ENCODE data around the gene CHD5. TPM values are rescaled to one million over a fixed set of nuclear protein-coding genes. Genes with fewer than 3 reads are reported as not detected.

Gene CHD5
- total and polyA plus RNA-seq, 2 of the 13 experiments (the other 11 are each of a cell fraction or from before 2014, with no cell fraction given) = 0.02 to 0.21 TPM

GRCh38 chr1:6205849-6206519 is 25.9 kb upstream of the CHD5 start, which contains the start of gene RNF207 (continued):
- TF ChIP-seq AFF4 (CRISPR knock-in tag; IDR thresholded peaks at IDR 0.05) (no peak), ZNF776 (CRISPR knock-in tag; IDR thresholded peaks at IDR 0.05) (peak; percentile 86), SAP130 (CRISPR knock-in tag; IDR thresholded peaks at IDR 0.05; ENCODE audit: low read depth) (peak; percentile 69), ZNF138 (CRISPR knock-in tag; IDR thresholded peaks at IDR 0.05; ENCODE audit: low read depth) (no peak), ZNF878 (CRISPR knock-in tag; IDR thresholded peaks at IDR 0.05) (no peak), SRSF4 (IDR thresholded peaks at IDR 0.05; ENCODE audit: low read depth, low read length, poor library complexity, severe bottlenecking) (no peak), THAP8 (CRISPR knock-in tag; IDR thresholded peaks at IDR 0.05; ENCODE audit: borderline replicate concordance) (no peak), HOMEZ (CRISPR knock-in tag; IDR thresholded peaks at IDR 0.05; ENCODE audit: low read depth) (peak; percentile 27; the same call in 1 of the 2 replicates), RBM22 (optimal IDR thresholded peaks at IDR 0.05; ENCODE audit: low read length) (no peak), PHF8 (CRISPR knock-in tag; IDR thresholded peaks at IDR 0.05) (peak; percentile 93), GATAD2A (CRISPR knock-in tag; IDR thresholded peaks at IDR 0.05) (peak; percentile 29; the same call in 1 of the 2 replicates), PBX3 (CRISPR knock-in tag; IDR thresholded peaks at IDR 0.05; ENCODE audit: borderline replicate concordance) (peak; percentile 56; the same call in 1 of the 2 replicates), ZSCAN20 (CRISPR knock-in tag; IDR thresholded peaks at IDR 0.05; ENCODE audit: borderline replicate concordance) (no peak), TGIF2 (CRISPR knock-in tag; IDR thresholded peaks at IDR 0.05) (peak; percentile 58; the same call in 1 of the 2 replicates), ARID3A (IDR thresholded peaks at IDR 0.05; ENCODE audit: low read depth, low read length) (no peak), ZNF468 (CRISPR knock-in tag; IDR thresholded peaks at IDR 0.05) (no peak), MATR3 (CRISPR knock-in tag; IDR thresholded peaks at IDR 0.05) (no peak), GRHL1 (CRISPR knock-in tag; conservative IDR thresholded peaks at IDR 0.05) (no peak)

Measured in HepG2 (cell line).